Erythroblast (primary cell): ENCODE data around the gene SYMPK.

Source experiments
- GATA1 ChIP-seq: IDR thresholded peaks from 2 replicates; pipeline ENCODE4 v1.6.1; 2011; ENCODE audit warnings: low read depth, mild to moderate bottlenecking, control low read depth, low read length, moderate library complexity
- POLR2A ChIP-seq: IDR thresholded peaks from 2 replicates; pipeline ENCODE4 v1.6.1; 2011; ENCODE audit warnings: mild to moderate bottlenecking, low read length

- no peak for TF ChIP-seq POLR2A
- no peak for TF ChIP-seq GATA1
These were observed 58.1 kb downstream of the SYMPK start for GRCh38 chr19:45804959-45805230.
